H7 (cell line): ENCODE results near the gene ENG. TPM values are rescaled to one million over a fixed set of nuclear protein-coding genes. Genes with fewer than 3 reads are reported as not detected.
"Not testable (repeated sequence)": the region's sequence is repeated elsewhere in the genome, so short reads cannot be mapped to it uniquely, and the experiment has no call there.

ENCODE experiments used
- DNase-seq: peaks from one replicate; pipeline ENCODE4 v3.0.0; 2012
- H3K27me3 ChIP-seq: 2 replicates; pipeline ENCODE4 v1.6.0; 2011; ENCODE audit warnings: mild to moderate bottlenecking, low read length; ENCODE audit not compliant: control insufficient read depth, insufficient read depth
- H3K36me3 ChIP-seq: replicated peaks from 2 replicates; pipeline ENCODE4 v1.5.1; 2011; ENCODE audit warnings: low read length; ENCODE audit not compliant: control insufficient read depth, insufficient read depth
- H3K4me3 ChIP-seq: 2 replicates; pipeline ENCODE4 v1.5.1; 2011; ENCODE audit warnings: low read depth, mild to moderate bottlenecking, control low read depth, low read length, moderate library complexity; ENCODE audit not compliant: insufficient read depth
- total RNA-seq: library from RNA; depleted of rRNA; stranded (reverse); fragments of >200 nt; shearing (Covaris generic); gene quantifications from 2 replicates; pipeline ENCODE4 v1.2.3, GENCODE V29; 2014

ENG gene
- total RNA-seq, 1 experiment from 2014 or later, result 1.8 TPM

DNA sequence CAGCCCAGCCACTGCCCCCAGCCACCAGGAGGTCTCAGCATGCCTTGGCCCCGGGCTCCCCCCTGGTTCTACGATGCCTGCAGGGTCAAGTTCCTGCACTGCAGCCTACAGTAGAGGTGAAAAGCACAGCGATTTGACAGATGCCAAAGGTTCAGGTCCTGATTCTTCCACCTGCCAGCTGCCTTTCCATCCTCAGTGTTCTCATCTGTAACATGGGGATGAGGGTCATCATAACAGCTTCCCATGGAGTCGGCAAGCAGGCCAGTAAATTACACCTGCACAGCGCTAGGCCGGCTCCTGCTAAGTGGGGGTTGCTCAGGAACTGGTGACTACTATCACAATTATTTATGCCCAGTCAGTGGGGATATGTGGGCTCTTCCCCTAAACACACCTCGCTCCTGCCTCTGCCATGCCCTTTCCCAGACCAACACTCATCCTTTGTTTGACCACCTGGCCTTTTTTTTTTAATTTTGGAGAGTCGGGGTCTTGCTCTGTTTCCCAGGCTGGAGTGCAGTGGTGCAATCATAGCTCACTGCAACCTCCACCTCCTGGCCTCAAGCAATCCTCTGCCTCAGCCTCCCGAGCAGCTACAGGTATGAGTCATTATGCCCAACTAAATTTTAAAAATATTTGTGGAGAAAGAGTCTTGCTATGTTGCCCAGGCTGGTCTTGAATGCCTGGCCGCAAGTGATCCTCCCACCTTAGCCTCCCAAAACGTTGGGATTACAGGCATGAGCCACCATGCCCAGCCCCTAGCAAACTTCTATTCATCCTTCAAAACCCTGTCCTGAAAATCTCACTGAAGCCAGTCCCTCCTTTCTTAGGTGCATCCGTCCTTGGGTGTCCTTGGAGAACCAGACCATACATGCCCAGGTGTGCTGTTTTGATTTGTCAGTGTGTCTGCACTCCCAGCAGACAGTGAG is 6.4 kb downstream of the ENG start:
- no peak for DNase-seq
- Histone ChIP-seq H3K27me3 (no peaks in the 10 kb centered on the region), H3K4me3 (no peak overlapping the region), H3K36me3 (no peaks in the 10 kb centered on the region)

DNA sequence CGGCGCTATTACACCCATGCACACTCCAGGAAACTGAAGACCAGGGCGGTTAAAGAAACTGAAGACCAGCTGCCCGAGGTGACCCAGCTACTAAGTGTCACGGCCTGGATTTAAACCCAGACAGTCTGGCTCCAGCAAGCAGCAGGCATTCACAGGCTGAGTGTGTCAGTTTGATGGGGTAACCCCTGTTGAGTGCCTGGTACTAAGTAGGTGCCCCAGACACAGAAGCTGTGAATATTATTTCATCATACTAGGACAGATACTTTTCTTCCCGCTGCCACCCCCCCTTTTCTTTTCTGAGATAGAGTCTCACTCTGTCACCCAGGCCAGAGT is 7.3 kb downstream of the ENG start:
- DNase-seq, result no peak
- Histone ChIP-seq H3K4me3 (no peak overlapping the region), H3K36me3 (no peaks in the 10 kb centered on the region), H3K27me3 (no peaks in the 10 kb centered on the region)

DNA sequence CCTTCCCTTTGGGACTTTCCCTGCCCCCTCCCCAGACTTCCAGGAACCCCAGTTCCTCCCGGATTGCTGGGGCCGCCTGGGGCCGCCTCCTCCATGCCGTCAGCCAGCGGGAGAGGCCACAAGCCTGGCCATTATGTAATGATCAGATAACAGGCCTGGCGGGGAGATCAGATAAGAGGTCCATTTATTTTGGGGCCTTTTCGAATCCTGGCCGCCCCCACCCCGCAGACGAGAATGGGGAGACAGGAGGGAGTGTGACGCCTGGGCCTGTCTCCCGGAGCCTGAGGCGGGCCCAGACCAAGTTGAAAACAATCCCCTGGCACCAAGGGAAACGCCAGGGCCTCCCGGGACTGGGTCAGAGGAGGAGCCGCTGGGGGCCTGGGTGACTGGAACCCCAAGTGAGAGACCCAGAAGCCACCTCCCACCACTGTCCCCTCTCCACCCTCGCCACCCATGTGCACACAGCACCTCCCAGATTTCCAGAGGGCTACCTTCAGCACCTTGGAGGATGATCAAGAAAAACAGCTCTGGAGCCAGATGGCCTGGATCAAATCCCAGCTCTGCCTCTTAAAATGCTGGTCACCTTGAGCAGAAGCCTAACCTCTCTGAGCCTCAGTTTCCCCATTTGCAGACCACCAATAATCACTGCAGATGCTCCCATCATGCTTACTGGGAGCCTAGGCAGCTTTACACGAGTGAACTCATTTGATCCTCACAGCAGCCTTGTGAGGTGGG is 7.8 kb downstream of the ENG start:
- no peaks in the 10 kb centered on the region for H3K27me3 ChIP-seq
- DNase-seq, result no peak
- H3K36me3 ChIP-seq, result no peaks in the 10 kb centered on the region
- no peak overlapping the region for H3K4me3 ChIP-seq

DNA sequence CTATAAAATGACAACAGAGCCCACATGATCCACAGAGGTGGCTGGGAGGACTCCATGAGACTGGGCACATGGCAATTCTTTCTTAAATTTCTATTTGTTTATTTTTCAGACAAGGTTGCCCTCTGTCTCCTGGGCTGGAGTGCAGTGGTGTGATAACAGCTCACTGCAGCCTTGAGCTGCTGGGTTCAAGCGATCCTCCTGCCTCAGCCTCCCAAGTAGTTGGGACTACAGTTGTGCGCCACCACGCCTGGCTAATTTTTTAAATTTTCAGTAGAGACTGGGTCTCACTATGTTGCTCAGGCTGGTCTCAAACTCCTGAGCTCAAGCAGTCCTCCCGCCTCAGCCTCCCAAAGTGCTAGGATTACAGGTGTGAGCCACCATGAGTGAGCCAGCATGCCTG is 8.8 kb downstream of the ENG start:
- DNase-seq, H3K4me3 ChIP-seq, H3K36me3 ChIP-seq, H3K27me3 ChIP-seq: not testable (repeated sequence)

DNA sequence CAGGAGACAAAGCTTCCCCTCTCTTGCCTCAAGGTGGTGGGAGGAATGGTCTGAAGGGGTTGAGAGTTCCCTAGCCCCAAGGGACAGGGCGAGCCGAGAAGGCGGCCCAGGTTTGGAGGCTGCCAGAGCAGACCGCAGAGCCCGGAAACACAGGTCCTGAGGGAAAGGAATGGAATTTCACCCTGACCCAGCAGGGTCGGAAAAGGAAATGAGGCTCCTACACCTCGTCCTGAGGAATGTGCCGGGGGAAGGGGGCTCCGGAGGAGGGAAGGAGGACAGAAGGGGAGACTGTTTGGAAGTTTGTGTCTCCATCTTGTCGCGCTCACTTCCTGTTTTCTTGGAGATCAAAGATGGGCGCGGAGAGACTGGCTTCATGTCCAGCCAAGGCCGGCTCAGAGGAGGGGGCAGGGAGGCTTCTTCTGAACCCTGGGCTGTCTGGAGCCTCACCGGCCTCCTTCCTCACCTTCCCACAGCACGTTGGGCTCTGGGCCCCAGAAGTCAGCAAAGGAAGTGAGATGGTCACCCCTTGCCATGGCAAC is 9.6 kb downstream of the ENG start:
- peak; percentile 79 for DNase-seq
- no peak overlapping the region for H3K4me3 ChIP-seq

DNA sequence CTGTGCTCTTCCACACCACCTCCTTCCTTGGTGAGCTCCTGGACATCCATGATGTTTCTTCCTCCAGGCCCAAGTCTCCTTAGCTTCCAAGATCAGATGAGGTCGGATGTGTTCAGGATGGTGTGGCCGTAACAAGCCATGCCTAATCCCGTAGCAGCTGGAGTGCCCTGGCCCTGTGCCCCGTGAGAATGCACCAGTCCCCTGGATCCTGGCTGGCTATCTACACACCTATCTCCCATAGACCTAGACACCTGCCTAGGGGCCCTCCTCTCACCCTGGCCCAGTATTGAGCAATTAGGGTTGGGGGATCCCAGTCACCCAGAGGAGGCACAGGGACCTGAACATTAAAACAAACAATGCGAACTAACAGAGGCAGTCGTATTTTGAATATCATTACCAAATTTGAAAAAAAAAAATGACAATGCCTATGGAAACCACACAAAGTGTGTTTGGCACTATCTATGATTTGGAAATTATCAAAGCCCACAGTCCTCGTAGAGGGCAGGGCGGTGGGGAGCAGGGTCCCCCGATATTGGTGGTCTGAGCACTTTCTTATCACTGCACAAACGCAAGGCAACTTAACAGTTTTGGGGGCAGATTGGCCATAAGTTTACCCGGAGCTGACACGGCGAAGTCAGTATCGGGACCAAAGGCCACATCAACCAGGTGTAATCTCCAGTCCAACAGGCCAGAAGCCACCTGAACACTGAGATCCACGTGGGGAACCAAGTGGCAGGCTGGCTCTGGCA is 13.2 kb downstream of the ENG start:
- no peak overlapping the region for H3K4me3 ChIP-seq
- no peaks in the 10 kb centered on the region for H3K36me3 ChIP-seq
- H3K27me3 ChIP-seq, result no peaks in the 10 kb centered on the region
- no peak for DNase-seq

More for the DNA sequence above, 9.6 kb downstream of the ENG start:
- Histone ChIP-seq H3K36me3 (no peaks in the 10 kb centered on the region), H3K27me3 (no peaks in the 10 kb centered on the region)

DNA sequence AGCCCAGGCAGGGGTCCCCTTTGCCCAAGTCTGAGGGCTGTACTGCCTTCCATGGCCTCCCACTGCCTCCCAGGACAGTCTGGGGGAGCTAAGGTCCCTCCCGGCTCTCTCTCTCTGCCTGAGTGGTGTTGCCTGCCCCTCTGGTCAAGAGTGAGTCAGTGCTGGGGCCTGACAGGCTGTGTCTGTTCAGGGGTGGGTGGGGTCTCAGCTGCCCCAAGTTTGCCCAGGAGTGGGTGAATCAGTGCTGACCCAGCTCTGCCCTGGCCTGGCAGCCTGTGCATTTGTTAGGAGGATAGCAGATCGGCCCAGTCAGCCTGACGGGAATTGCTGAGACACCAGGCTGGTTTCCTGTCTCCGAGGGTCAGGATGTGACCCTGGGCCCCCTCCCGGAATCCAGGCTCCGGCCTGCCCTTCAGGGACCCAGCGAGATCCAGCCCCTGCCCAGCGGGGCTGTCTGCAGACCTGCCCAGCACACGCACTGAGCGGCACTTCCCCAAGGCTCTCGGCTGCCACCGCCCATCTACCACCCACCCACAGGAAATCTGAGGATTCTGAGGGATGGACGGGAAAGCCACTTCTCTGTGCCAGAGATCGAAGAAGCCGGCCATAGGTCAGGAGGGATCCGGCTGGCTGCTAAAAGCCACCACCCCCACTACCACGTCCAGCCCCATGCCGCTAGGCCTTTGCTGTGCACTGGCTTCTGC is 15.9 kb downstream of the ENG start:
- Histone ChIP-seq H3K27me3 (no peaks in the 10 kb centered on the region), H3K4me3 (no peak overlapping the region), H3K36me3 (no peaks in the 10 kb centered on the region)
- DNase-seq, result peak; percentile 66

DNA sequence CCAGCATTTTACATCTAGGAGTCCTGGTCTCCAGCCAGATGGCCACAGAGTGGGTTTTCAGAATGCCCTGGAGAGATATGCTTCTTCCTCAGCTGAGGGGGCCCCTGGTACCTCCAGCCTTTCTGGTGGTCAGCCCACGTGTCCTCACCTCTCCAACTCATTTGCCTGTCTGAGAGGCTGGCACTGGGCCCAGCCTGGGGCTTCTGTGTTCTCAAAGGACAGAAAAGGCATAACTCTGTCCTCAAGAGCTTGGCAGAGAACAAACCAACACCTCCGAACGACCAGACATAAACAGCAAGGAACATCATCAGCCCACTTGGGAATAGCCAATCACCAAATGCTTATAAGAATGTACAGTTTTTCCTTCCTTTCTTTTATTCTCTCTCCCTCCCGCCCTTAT is 17.1 kb downstream of the ENG start:
- Histone ChIP-seq H3K27me3 (no peaks in the 10 kb centered on the region), H3K4me3 (no peak overlapping the region), H3K36me3 (no peaks in the 10 kb centered on the region)
- no peak for DNase-seq

DNA sequence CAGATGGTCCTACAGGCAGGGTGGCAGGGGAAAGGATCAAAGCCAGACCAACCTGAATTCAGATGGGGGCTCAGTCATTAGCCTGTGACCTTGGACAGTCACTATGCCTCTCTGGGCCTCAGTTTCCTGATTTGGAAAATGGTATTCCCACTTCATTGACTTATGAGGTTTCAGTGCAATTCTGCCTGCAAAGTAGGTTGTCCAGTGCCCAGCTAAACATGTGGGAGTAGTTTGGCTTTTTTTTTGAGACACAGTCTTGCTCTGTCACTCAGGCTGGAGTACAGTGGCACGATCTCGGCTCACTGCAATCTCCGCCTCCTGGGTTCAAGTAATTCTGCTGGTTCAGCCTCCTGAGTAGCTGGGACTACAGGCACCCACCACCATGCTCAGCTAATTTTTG is 17.9 kb downstream of the ENG start:
- H3K36me3 ChIP-seq, DNase-seq, H3K27me3 ChIP-seq, H3K4me3 ChIP-seq: not testable (repeated sequence)

DNA sequence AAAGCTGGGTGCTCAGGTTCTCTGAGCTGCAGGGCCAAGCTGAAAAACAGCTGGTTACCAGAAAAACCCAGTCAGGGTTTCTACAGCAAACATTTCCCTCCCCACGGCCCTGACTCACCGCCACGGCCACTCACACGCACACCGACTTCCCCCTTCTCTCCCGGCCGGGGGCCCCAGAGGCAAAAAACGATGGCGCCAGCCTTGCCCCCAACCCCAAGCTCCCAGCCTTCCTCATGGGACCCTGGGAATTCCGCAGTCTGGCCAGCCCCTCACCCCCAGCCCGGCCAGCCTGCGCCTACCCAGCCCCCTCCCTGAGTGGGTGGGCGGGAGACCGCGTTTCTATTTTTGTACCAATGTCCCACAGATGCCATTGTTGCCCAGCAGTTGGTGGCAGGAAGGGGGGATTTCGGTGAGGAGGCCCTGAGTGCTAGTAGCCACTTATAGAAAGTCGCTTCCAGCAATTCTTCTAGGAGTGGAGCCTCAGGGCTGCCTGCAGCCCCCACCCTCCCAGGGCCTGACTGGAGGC is 18.4 kb downstream of the ENG start:
- DNase-seq, result peak; percentile 64
- Histone ChIP-seq H3K36me3 (no peaks in the 10 kb centered on the region), H3K4me3 (no peak overlapping the region), H3K27me3 (no peaks in the 10 kb centered on the region)

DNA sequence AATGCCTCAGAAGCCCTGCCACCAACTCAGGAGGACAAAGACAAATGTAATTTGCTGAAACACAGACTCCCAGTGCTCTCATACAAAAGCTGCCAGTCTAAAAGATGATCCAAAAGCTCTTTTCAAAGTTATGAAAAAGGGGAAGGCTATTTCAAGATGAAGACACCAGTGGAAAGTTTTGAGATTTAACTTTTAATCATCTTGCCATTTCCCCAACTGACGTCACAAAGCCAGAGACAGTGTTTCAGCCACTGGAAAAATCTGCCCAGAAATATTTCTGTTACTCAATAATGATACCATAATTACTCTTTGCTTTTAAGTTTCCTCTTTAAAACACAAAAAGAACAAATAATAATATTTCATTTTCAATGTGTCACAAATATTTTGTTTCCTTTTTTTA is 20.9 kb downstream of the ENG start:
- Histone ChIP-seq H3K4me3 (no peak overlapping the region), H3K36me3 (no peaks in the 10 kb centered on the region), H3K27me3 (no peaks in the 10 kb centered on the region)
- no peak for DNase-seq

DNA sequence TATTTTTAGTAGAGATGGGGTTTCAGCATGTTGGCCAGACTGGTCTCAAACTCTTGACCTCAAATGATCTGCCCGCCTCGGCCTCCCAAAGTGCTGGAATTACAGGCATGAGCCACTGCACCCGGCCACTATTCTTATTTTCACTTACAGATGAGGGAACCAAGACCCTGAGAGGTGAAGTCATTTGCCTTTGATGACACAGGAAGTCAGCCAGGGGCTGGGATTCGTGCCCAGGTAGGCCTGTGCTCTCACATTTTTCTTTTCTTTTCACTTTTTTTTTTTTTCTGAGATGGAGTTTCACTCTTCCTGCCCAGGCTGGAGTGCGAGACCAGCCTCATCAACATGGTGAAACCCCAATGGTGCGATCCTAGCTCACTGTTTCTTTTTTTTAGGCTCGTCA is 22.2 kb downstream of the ENG start:
- no peaks in the 10 kb centered on the region for H3K27me3 ChIP-seq
- H3K36me3 ChIP-seq, result no peaks in the 10 kb centered on the region
- no peak overlapping the region for H3K4me3 ChIP-seq
- no peak for DNase-seq

DNA sequence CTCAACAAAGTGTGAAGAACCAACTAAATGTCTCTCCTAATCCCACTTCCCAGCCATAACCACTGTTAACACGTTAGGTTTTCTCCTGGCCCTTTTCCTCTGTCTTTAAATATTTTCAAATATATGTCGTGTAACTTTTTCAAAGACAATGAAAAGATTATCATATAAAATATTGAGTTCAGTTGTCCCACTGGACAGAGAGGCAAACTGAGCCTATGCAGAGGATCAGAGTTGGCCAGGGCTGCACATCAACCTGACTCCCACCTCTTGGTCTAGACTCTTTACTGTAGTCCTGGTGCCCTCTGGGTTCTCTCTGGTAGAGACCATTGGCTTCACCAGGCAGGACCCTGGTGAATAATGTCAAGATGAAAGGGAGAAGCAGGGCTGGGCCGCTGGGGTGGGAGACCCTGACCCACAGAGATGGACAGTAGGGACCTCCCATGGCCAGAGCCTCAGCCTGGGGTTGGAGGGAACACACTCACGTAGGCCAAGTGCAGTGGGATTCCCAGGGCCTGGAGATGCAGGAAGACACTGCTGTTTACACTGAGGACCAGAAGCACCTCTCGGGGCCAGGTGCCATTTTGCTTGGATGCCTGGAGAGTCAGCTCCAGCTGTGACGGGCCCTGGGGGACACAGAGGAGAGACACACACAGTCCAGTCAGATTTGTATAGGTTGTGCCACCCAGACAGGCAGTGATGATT is 25.1 kb downstream of the ENG start:
- no peak for DNase-seq
- Histone ChIP-seq H3K27me3 (peaks cover 4% of the 10 kb centered on the region; the same call in 1 of the 2 replicates), H3K4me3 (no peak overlapping the region), H3K36me3 (no peaks in the 10 kb centered on the region)
